HG03521 (cell line): ENCODE results near the gene MOB2.

Experiments
- ATAC-seq: cut with Tn5 transposase; IDR thresholded peaks from one replicate; pipeline ENCODE4 v1.9.1; 2021; ENCODE audit warnings: mild to moderate bottlenecking, moderate library complexity; ENCODE audit not compliant: unreplicated experiment

MOB2 gene

DNA sequence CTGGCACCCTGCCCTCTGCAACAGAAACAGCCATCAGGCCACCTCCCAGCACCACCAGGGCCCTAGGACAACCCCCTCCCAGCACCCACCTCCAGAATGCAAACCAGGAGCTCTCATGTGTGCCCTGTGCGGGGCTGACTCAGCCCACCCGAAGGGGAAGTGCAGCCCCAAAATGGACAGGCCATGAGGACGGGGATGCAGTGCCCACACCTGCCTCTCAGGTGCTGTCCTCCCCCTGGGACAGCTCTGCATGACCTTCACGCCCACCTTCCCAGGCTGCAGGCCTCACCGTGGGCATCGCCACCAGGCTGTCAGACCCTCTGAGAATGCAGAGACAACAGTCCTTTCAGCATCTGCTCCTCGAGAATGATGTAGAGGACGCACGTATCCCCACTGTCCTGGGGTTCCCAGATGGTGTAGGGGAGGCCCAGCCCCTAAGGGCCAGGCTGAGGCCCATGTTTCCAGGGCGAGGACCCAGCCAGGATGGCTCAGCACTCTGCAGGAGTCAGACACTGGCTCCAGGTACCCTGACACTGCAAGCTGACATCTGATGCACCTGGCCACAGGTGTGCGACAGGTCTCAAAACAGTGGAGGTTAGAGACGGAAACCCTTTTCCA lies 13.5 kb downstream of the MOB2 start:
- no peak for ATAC-seq

DNA sequence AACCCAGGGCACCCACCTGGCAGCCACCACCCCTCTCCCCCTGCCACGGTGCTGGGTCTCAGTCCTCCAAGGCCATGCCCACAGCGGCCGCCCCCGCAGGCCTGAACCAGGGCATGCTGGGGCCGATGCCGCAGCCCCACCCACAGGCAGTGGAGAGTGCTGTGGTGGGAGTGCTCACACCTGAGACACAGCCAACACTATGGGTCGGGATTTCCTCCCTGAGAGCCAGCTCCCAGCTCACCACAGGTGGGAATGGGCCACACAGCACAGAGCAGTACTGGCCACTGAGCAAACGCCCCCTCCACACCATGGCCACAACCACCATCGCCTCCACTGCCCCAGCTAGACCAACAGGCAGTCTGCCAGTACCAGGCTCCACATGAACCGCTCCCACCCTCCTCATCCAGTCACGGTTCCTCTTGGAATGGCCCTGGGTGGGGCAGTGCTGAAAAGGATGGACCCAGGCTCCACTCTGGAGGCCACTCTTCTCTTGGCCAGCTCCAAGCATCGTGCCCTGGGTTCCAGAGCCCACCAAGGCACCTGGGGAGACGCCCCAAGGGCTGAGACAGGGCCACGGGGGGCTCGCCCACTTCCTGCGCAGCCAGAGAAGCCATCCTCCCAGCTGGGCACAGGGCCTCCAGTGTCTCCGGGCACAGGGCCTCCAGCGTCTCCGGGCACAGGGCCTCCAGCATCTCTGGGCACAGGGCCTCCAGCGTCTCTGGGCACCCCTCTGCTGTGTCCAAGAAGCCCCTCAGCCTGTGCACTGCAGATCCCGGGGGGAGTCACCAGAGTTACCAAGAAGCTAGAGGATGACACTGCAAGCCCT lies 14.2 kb downstream of the MOB2 start:
- no peak for ATAC-seq

DNA sequence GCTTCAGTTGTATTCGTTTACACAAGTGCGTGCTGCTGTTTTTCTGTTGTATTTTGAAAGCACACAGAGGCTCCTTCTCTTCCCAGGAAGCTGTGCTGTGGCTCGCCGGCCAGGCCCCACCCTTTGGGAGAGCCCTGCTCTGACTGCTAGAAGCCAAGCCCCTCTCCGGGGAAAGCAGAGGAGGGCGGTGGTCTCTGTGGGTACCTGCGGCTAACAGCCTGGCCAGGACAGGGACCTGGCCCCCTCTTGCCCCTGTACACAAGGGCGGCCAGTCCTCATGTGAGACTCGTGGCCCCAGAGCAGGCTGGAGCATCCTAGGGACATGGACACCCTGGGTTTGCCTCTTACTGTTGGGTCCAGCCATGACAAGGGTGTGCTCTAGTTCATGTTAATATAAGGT lies 14.8 kb downstream of the MOB2 start:
- ATAC-seq: no peak

DNA sequence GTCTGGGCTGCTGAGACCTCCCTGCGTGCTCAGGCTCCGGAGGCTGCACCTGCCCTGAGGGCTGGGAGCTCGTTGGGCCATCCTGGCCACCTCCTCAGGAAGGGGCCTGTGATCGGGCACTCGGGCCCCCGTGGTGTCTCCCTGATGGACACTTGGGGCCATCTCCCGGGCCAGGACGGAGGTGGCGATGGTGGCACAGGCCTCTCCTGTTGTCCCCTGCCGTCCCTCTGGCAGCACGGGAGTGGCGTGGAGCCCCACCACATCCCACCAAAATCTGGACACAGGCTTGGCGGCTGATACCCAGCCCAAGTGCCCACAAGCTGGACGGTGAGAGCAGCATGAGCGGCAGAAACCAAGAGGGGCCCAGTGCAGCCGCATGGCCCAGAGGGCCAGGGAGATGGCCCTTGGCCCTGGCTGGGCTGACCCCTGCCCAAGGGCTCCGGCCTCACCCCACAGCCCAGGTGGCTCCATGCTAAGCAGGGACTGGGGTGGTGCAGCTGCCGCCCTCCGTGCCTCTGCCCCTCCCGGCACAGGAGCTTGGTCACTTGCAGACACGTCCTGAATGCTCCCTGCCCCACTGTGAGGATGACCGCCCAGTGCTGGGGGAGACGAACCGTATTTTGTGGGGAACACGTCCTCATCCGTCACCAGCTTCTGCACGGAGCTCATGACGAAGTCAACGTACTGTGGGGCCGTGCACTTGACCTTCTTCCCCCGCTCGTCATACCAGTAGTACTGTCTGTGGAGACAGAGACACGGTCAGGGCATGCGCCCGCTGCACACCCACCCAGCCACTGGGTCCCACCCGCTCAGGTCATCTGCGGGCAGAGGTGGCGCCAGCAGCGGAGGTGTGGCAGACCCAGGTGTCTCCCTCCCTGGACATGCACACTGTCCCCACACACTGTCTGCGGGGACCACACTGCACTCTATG lies 15.6 kb downstream of the MOB2 start:
- ATAC-seq: no peak

DNA sequence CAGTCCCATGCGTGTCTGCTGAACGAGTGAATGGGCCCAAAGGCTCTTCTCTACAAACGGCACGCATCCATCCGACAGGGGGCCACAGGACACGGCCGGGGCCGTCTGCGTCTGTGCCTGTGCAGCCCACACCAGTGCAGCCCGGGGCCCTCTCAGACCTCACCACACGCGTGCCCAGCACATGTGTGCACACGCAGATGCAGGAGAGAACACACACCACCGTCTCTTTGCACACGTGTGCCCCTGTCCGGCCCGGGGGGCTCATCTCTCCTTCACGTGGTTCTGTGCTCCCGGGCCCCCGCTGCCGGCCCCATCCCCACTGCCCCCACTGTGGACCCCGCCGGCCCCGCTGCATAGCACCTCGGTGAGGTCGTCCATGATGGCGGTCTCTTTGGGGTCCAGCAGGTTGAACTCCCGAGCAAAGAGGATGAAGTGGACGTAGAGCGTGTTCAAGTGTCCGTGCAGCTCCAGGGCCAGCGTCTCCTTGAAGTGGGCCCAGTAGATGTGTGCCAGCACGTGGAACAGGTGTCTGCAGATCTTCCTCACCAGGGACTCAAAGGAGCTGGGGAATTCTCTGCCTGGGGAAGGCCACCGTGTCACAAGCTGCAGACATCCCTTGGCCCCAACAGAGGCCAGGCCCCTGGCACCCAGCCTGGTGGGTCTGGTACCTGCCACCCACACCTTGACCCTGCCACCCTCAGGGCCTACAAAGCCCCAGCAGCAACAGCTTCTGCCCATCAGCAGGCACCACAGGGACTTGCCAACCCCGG lies 16.5 kb downstream of the MOB2 start:
- no peak for ATAC-seq

DNA sequence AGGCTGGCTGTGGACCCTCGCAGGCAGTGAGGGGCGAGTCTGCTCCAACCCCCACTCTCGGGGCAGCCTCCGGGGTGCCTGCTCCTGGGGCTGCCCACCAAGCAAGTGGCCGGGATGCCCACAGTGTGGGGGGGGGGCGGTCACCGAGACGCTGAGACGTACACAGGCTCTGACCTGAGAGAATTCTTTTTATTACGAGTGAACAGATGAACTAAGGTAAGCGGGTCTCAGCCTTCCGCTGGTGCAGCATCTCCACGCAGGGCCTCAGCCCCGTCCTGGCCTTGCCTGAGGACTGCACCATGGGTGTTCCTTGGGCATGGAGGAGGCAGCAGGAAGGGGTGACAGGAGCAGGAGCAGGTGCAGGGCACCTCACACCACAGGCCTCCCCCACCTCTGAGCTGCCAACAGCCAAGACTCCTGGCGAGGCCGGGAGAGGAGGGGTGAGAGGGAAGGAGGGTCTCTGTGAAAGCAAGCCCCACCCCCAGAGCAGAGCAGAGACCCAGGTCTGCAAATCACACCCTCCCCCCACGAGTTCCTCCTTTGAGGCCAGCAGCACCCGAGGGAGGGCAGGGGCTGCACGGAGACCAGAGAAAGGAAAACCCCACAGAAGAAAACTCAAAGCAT lies 17.2 kb downstream of the MOB2 start:
- ATAC-seq: no peak

DNA sequence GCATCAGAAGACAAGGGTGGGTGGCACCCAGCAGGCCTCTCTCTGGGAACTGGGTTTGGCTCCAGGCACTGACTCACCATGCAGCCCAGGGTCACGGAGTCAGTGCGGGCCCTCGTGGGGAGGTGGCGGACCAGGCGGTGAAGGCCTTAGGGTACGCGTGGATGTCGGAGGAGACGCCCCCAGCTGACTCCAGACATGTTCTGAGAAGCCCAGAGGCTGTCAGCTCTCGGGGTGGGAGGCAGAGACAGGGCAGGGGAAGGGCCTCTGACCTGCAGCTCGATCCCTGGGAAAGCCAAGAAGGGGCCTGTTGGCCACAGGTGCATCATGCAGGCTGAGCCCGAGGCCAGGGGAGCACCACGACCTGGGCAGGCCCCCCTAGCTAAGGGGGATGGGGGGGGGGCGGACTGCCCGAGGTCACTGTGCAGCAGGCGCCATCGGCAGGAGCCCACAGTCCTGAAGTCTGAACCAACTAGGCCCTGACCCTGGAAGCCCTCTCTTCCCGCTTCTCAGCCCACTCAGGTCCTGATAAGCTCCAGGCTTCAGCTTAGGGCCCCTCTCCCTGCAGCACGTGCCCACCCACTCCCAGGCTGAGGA lies 18.0 kb downstream of the MOB2 start:
- ATAC-seq: no peak

DNA sequence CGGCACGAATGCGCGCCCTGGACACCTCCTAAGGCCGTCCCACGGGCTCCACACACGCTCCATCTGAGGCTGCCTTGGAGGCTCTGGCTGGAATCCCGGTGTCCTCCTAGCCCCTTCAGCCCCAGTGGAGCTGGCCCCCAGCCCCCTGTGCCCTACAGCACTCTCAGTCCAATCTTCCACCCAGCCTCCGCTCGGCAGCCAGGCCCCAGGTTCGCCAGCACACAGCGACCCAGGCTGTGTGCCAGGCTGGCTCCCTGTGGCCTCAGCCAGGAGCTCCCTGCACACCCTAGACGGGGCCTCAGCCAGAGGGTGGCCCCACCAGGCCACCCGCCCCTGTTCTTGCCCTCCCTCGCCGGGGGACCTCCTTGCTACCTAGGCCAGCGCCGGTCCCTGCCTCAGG lies 18.6 kb downstream of the MOB2 start:
- ATAC-seq: no peak

DNA sequence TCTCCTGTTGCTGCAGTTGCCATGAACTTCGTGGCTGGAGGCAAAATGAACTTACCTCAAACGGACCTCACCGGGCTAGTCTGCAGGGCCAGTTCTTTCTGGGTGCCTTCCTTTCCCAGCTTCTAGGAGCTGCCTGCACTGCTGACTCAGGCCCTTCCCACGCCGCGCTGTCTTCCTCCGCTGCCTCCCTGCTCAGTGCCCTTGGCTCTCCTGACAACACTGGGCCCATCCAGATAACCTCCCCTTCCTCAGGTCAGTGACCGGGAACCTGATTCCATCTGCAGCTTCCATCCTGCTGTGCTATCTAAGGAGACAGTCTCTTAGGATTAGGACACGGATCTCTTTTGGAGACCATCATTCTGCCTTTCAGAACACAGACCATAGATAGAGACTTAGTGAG lies 19.3 kb downstream of the MOB2 start:
- no peak for ATAC-seq

DNA sequence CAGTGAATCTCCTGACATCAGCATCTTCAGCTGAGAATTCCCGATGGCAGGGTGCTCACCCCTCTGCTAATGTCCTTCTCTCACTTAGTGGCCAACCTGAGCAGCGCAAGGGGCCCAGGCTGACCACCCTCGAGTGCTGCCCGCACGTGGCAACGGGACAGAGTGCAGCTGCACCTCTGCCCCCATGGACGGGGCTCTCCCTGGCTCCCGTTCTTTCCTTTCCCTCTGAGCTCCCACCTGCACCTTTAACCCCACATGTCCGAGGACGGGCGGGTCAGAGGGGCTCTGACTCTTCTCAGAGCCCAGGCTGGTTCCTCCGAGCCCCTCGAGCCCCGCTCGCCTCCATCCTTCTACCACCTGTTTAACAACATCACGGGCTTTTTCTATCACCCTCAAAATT lies 19.8 kb downstream of the MOB2 start:
- ATAC-seq: no peak

DNA sequence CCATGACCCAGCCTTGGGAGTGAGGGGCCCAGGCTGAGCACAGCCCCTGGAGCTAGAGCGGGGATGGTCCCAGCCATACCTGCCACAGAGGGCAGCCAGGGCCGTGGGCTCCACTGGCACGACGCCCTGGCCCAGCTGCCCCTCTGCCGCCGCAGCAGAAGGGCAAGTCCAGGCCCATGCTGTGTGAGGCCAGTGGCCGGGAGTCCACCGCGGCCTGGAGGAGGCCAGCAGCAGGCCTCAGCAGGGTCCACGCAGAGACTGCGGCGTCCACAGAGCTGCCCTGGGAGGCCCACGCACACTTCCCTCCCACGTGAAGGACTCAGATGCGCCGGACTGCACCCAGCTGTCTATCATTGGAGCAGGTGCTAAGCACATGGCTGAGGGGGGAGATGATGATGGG lies 23.5 kb downstream of the MOB2 start:
- ATAC-seq: no peak

DNA sequence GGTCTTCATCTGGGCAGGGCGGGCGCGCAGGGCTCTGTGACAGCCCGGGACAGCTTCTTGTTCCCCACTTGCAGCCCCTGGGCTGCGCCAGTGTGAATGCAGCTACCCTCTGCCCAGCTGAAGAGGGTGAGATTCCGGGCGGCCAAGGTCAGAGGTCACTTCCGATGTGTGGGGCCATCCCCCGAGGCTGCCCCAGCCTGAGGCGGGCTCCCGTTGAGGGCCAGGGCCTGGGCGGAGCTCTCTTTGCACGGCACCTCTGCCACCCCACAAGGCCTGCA lies 23.9 kb downstream of the MOB2 start:
- no peak for ATAC-seq

DNA sequence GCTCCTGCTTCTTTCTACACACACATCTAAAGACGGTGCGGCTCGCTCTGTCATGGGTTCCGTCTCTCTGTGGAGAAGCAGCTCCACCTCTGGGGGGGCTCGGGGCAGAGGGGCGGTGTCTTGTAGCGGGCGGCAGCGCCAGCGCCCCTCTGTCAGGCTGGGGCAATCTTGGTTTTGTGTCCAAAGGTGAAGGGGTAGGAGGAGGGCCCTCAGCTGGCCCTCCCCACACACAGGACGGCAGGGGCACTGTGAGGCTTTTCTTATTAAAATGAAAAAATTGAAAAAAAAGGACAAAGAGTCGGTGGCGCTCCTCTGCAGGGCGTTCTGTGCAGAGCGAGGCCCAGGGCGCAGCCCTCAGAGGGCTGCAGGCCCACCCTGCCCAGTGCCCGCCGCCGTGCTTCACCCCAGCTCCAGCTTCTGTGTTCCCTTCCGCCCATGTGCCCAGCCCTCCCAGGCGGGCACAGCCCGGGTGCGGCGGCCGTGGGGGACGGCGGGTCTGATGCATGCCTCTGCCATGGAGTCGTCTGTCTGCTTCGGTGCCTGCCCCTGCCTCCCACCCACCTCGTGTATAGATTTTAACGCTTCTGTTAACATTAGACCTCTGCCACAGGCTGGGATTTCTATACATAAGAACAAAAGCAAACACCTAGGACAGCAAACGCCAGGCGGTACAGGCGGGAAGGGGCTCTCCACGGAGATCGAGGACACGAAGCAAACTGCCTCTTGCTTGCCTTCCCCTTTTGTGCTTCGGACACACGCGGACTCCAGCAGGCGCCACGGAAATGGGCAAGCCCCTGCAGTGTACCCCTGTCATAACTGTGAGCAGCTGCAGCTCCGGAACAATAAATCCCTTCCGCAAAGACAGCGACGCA lies 24.5 kb downstream of the MOB2 start:
- ATAC-seq: no peak

DNA sequence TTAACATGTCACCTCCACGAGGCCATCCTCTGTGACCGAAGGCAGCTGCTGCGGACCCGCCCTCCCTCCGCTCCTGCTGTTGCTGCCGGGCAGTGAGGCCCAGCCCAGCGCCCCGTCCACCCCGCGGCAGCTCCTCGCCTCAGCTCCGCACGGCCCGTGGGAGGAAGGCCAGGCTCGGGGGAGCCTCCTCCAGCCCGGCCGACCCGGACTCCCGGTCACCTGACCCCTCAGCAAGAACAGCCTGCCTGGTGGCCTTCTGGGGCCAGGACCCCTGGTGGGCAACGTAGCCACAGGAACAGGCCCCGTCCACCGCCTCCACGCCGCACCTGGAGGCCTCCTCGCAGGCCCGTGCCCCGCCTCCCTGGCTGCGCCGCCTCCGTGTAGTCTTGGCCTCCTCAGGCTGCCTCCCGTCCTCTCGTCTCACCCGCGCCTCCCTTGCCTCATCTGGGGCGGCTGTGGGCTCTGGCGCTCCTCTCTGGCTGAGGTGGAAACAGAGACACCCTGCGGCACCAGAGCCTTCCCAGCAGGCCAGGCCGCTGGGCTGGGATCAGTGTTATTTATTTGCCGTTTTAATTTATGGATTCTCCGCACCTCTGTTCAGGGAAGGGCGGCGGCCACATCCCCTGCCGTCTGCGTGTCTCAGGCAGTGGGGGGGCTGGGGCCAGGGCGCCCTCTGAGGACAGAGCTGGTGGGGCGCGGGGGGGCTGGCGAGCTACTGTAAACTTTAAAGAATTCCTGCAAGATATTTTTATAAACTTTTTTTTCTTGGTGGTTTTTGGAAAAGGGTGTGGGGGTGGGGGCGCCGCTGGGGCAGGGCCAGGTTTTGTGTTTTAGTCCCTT lies 25.4 kb downstream of the MOB2 start:
- ATAC-seq: no peak

DNA sequence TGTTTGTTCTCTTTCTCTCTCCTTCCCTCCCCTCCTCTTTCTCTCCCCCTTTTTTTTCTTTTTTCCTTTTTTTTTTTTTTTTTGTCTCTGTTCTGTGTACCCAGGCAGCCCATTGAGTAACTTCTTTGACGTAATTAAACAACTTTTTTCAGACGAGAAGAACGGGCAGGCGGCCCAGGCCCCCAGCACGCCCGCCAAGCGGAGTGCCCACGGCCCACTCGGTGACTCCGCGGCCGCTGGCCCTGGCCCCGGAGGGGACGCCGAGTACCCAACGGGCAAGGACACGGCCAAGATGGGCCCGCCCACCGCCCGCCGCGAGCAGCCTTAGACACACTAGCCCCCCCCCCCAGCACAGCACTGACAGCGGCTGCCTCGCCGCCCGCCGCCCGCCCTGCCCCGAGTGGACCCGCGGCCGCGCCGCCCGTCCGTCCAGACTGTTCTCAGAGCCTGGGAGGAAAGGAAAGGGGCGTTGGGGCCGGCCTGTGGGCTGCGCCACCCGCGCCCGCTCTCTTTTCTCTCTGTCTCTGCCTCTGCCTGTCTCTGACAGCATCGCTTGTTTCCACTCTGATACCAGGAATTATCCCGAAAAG lies 26.1 kb downstream of the MOB2 start:
- ATAC-seq: no peak

DNA sequence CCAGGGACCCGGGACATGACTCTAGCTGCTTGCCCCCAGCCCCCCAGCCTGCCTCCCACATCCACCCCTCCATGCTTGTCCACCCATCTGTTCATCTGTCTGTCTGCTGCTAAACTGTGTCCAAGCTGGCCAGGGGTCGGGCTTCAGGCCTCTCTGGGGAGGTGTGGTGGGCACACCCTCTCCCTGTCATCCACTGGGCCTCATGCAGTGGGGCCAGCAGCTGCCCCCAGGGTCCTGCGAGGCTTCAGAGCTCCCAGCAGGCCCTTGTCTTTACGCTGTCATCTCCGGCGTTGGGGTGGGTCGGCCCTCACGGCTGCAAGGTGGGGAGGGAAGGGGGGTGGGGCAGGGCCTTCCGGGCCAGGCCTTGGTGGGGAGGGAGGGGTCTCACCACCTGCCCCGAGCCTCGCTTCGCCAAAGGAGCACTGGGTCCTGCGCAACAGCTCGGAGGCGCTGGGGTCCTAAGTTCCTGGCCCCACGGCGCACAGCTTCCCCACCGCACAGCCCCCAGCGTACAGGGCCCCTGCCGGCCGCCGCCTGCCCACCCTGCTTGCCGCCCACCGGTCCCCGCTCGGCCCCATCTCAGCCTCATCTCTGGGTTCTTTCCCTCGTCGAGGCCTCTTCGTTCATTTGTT lies 26.7 kb downstream of the MOB2 start:
- ATAC-seq: no peak

DNA sequence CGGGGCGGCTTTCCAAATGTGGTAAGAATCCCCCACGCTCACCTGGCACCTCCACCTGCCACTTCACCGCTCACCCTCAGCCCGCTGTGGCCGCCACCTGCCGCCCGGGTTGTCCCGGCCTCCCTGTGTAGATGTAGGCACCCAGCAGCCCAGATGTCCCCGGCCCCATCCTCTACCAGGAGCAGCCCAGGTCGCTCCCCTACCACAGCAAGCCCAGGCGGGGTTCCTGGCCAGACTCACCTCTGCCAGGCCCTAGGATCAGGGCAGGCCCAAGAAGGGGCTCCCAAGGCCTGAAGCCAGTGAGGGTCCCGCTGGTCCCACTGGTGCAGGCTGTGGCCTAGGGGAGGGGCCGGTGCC lies 27.4 kb downstream of the MOB2 start:
- no peak for ATAC-seq
